ENCODE results near the gene PTH2R. TPM values are rescaled to one million over a fixed set of nuclear protein-coding genes. Genes with fewer than 3 reads are reported as not detected.

Gene PTH2R
- total and polyA plus RNA-seq, 2 of the 13 experiments (the other 11 are each of a cell fraction or from before 2014, with no cell fraction given), result 0.04 TPM; not detected in 1

DNA sequence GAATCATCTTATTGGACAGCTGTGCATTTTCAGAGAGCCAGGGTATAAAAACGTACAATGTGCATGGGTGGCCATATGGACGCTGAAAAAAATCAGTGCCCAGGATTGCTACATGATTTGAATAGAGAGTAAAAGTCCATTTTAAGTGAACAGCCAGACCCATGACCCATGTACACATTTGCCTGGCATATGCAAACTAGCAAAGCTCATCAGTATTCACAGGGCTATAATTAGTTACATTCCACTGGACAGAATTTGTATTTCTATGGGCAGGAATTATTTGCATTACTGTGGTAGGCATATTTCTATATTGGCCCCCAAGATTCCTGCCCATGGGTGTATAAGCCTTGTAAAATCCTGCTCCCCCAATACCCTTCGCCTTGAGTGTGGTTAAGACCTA lies 78.8 kb downstream of the PTH2R start:
- H3K9me3 ChIP-seq (ENCODE audit: low read length), result no peaks in the 10 kb centered on the region
- CTCF ChIA-PET (ENCODE audit: low intra/inter-chr PET ratio, low total read pairs), result no interaction called here
- H3K4me2 ChIP-seq (ENCODE audit: low read depth, low read length), result no peak overlapping the region
- POLR2A ChIA-PET, result no interaction called here
- in situ Hi-C loops (cut with HindIII; ENCODE audit: extremely low pct_ligation_motif_present, low pct_unique_long_range_greater_than_20kb), result no loop called here
- TF ChIP-seq ZNF333 (CRISPR knock-in tag; IDR thresholded peaks at IDR 0.05; ENCODE audit: borderline replicate concordance) (no peak), ZNF761 (CRISPR knock-in tag; conservative IDR thresholded peaks at IDR 0.05) (no peak), RFX1 (IDR thresholded peaks at IDR 0.05) (no peak), MED1 (CRISPR knock-in tag; IDR thresholded peaks at IDR 0.05) (no peak), FOXO1 (CRISPR knock-in tag; IDR thresholded peaks at IDR 0.05) (no peak), ZNF251 (CRISPR knock-in tag; IDR thresholded peaks at IDR 0.05) (no peak), KLF15 (CRISPR knock-in tag; IDR thresholded peaks at IDR 0.05; ENCODE audit: borderline replicate concordance) (no peak), GABPA (IDR thresholded peaks at IDR 0.05; ENCODE audit: low read depth, low read length) (no peak), GABPA (CRISPR knock-in tag; IDR thresholded peaks at IDR 0.05; ENCODE audit: low read depth) (no peak), ZNF282 (IDR thresholded peaks at IDR 0.05; ENCODE audit: partially characterized antibody) (no peak), MYNN (CRISPR knock-in tag; IDR thresholded peaks at IDR 0.05; ENCODE audit: low read depth) (no peak), ZFP36L1 (CRISPR knock-in tag; IDR thresholded peaks at IDR 0.05) (no peak), ZNF83 (CRISPR knock-in tag; IDR thresholded peaks at IDR 0.05; ENCODE audit: borderline replicate concordance) (no peak), PAWR (CRISPR knock-in tag; IDR thresholded peaks at IDR 0.05; ENCODE audit: borderline replicate concordance) (no peak), ZSCAN31 (CRISPR knock-in tag; IDR thresholded peaks at IDR 0.05; ENCODE audit: low read depth) (no peak)
- H2AFZ ChIP-seq (ENCODE audit: low read length), result no peak overlapping the region
- H3K4me3 ChIP-seq (replicated peaks in 1 of 3; ENCODE audit: insufficient read depth in 1 of 3, low read depth in 2 of 3, low read length in 3 of 3), result no peak overlapping the region
- DNase-seq (ENCODE audit: low spot score) (no peak), FAIRE-seq (no peak), ATAC-seq (no peak)
- H4K20me1 ChIP-seq (ENCODE audit: insufficient read depth, low read length), result no peaks in the 10 kb centered on the region
- intact Hi-C loops (cut with micrococcal nuclease; ENCODE audit: unreplicated experiment), result no loop called here
- H3K27me3 ChIP-seq (ENCODE audit: control insufficient read depth in 1 of 2, insufficient read depth in 2 of 2, low read length in 2 of 2), result no peaks in the 10 kb centered on the region
- H3K27ac ChIP-seq (ENCODE audit: extremely low read length, insufficient read depth, low read length), result no peak overlapping the region
- H3K4me1 ChIP-seq (ENCODE audit: insufficient read depth, low read length), result no peaks in the 10 kb centered on the region
- no peaks in the 10 kb centered on the region for H3K79me2 ChIP-seq (ENCODE audit: insufficient read depth, low read length)
- no peaks in the 10 kb centered on the region for H3K36me3 ChIP-seq (replicated peaks in 1 of 2; ENCODE audit: control insufficient read depth in 1 of 2, insufficient read depth in 2 of 2, low read length in 2 of 2)
- WGBS (ENCODE audit: low lambda C conversion rate), result 0% methylated on average over 3 of the region's 3 CpGs
- no peak overlapping the region for H3K9ac ChIP-seq (ENCODE audit: insufficient read depth, low read depth, low read length)
- BruUV-seq (replicated peaks), result no TSS peak

Measured in HepG2 (cell line).